ENCODE results near the gene TESK1.

The TESK1 gene

GRCh38 chr9:35656831-35657545 lies 51.9 kb downstream of the TESK1 start:
- peaks cover 65% of the 10 kb centered on the region for H3K4me1 Mint-ChIP-seq (ENCODE audit: low read depth)
- H3K9me3 Mint-ChIP-seq: no peaks in the 10 kb centered on the region
- peak overlapping the region; percentile 86 for H3K4me3 Mint-ChIP-seq
- H3K27me3 Mint-ChIP-seq: peaks cover 3% of the 10 kb centered on the region
- H3K27ac Mint-ChIP-seq: peak overlapping the region; percentile 100
- H3K36me3 Mint-ChIP-seq (ENCODE audit: low read depth): peaks cover 34% of the 10 kb centered on the region
- no peak for DNase-seq

DNA sequence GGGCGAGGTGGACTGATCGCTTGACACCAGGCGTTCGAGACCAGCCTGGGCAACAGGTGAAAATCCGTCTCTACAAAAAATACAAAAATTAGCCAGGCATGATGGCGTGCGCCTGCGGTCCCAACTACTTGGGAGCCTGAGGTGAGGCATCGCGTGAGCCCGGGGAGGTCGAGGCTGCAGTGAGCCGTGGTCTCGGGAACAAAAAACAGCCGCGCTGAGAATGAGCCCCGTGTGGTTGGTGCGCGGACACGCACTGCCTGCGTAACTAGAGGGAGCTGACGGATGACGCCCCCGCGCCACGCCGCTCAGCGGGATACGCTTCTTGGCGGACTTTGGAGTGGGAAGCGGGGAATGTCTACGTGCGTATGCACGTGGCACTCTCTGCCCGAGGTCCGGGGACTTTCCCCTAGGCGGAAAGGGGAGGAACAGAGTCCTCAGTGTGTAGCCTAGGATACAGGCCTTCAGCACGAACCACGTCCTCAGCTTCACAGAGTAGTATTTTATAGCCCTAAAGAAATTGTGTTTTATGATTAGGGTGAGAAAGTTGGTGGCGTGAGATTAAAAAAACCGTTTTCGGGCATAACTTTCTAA lies 52.6 kb downstream of the TESK1 start, which contains the start of gene RMRP:
RMRP (minus strand) TSS at position 474 of the 591 bp plus-strand sequence.
- Mint-ChIP-seq H3K4me3 (peak within 1 kb of the TSS; percentile 86), H3K36me3 (ENCODE audit: low read depth) (peaks cover 40% of the 10 kb centered on the region), H3K27me3 (peaks cover 3% of the 10 kb centered on the region), H3K27ac (peak within 1 kb of the TSS; percentile 100), H3K4me1 (ENCODE audit: low read depth) (peaks cover 67% of the 10 kb centered on the region), H3K9me3 (no peaks in the 10 kb centered on the region)
- DNase-seq: peak; percentile 94

DNA sequence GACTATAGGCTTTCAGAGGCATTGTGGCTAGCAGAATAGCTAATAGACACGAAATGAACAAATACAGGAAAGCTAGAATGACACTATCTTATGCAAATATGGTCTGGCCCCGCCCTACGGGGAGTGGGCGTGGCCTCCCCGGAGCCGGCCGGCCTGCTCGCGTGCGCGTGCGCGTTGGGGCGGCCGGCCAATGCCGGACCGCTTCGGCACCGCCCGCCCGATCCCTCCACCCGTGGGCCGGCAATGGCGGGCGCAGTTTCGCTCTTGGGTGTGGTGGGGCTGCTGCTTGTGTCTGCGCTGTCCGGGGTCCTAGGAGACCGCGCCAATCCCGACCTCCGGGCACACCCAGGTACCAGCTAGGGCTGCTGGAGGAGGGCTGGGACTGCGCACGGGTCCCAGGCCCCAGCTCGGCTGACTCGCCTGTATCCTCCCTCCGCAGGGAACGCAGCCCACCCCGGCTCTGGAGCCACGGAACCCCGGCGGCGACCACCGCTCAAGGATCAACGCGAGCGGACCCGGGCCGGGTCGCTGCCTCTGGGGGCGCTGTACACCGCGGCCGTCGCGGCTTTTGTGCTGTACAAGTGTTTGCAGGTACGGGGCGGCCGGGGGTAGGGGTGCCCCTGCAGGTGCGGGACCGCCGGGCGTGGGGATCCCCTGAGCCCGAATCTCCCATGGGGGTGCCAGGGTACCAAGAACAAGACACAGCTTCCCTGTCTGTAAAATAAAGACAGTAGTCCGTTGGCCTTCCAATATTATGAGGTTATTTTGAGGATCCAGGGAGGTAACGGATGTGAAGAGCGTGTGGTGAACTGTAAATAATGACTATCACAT lies 53.3 kb downstream of the TESK1 start, which contains the start of gene CCDC107:
CCDC107 (plus strand) TSS at position 156 of the 831 bp plus-strand sequence; CDS start at position 244, 88 bp downstream.
- DNase-seq: peak; percentile 91
- peaks cover 74% of the 10 kb centered on the region for H3K4me1 Mint-ChIP-seq (ENCODE audit: low read depth)
- peak within 1 kb of the TSS; percentile 86 for H3K4me3 Mint-ChIP-seq
- H3K9me3 Mint-ChIP-seq: no peaks in the 10 kb centered on the region
- peak within 1 kb of the TSS; percentile 100 for H3K27ac Mint-ChIP-seq
- H3K36me3 Mint-ChIP-seq (ENCODE audit: low read depth): peaks cover 47% of the 10 kb centered on the region
- peaks cover 3% of the 10 kb centered on the region for H3K27me3 Mint-ChIP-seq

DNA sequence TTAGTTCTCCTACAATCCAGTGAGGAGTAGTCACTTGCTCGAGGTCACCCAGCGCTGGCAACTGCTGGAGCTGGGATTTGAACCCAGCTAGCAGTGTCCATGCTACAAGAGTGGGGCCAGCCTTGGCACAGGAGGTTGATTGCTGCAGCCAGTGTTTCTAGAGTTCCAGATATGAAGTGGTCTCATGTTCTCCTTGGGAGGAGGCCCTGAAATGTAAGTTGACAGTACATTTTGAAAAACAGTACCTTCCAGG lies 53.8 kb downstream of the TESK1 start:
- Mint-ChIP-seq H3K27me3 (peaks cover 3% of the 10 kb centered on the region), H3K27ac (peak overlapping the region; percentile 100), H3K9me3 (no peaks in the 10 kb centered on the region)

DNA sequence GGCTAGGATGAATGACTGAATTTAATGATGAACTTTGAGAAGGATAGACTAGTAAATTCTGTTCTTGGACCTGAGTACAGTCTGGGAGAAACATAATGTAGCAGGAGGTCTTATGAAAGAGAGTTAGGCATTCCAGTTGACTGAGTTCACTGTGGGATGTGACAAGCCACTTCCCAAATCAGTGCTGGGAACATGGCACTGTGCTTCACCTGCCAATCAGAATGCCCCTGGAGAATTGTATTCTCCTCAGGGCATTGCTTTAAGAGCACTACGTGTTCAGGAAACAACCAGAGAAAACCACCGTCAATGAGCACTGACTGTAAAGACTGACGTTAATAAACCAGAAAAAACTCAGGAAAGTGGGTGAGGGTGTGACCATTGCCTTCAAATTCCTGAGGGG lies 54.3 kb downstream of the TESK1 start:
- Mint-ChIP-seq H3K27ac (peak overlapping the region; percentile 100), H3K36me3 (ENCODE audit: low read depth) (peaks cover 49% of the 10 kb centered on the region)
- no peak for DNase-seq

More for the DNA sequence above, 53.8 kb downstream of the TESK1 start:
- peaks cover 78% of the 10 kb centered on the region for H3K4me1 Mint-ChIP-seq (ENCODE audit: low read depth)
- no peak for DNase-seq
- H3K36me3 Mint-ChIP-seq (ENCODE audit: low read depth): peaks cover 49% of the 10 kb centered on the region
- H3K4me3 Mint-ChIP-seq: peak overlapping the region; percentile 86

More for the DNA sequence above, 54.3 kb downstream of the TESK1 start:
- Mint-ChIP-seq H3K4me3 (peak overlapping the region; percentile 86), H3K27me3 (peaks cover 3% of the 10 kb centered on the region), H3K4me1 (ENCODE audit: low read depth) (peaks cover 78% of the 10 kb centered on the region), H3K9me3 (no peaks in the 10 kb centered on the region)
